ENCODE measurements around the gene MXRA8. TPM values are rescaled to one million over a fixed set of nuclear protein-coding genes. Genes with fewer than 3 reads are reported as not detected.

MXRA8 gene
- total RNA-seq, 1 donor from 2014 or later = 136 TPM

GRCh38 chr1:1338278-1338677 lies 20.1 kb downstream of the MXRA8 start:
- Histone ChIP-seq H3K4me3 (no peak overlapping the region), H3K9me3 (no peaks in the 10 kb centered on the region), H3K36me3 (peaks cover 0 to 33% of the 10 kb centered on the region in 2 donors), H3K27me3 (no peaks in the 10 kb centered on the region), H3K27ac (no peak overlapping the region), H3K4me1 (peaks cover 8% of the 10 kb centered on the region)
- TF ChIP-seq POLR2A (IDR thresholded peaks at IDR 0.05) = no peak
- intact Hi-C loops (cut with DNase I) = no loop called here
- no peak for DNase-seq (ENCODE audit: extremely low spot score in 2 of 2)

- H3K27ac ChIP-seq = no peak overlapping the region
- H3K36me3 ChIP-seq = peaks cover 0 to 33% of the 10 kb centered on the region in 2 donors
- intact Hi-C loops (cut with DNase I) = no loop called here
- no peak overlapping the region for H3K4me3 ChIP-seq
- H3K9me3 ChIP-seq = no peaks in the 10 kb centered on the region
- TF ChIP-seq POLR2A (IDR thresholded peaks at IDR 0.05) (no peak), CTCF (IDR thresholded peaks at IDR 0.05) (no peak), POLR2AphosphoS5 (IDR thresholded peaks at IDR 0.05; ENCODE audit: insufficient read depth in 1 of 2, low read depth in 1 of 2) (no peak)
- H3K27me3 ChIP-seq = no peaks in the 10 kb centered on the region
- no peak for DNase-seq (ENCODE audit: extremely low spot score in 2 of 2)
- H3K4me1 ChIP-seq = peaks cover 13% of the 10 kb centered on the region
These were observed 20.6 kb downstream of the MXRA8 start for GRCh38 chr1:1337793-1338147.

GRCh38 chr1:1336931-1337792 lies 21.2 kb downstream of the MXRA8 start:
- no peak overlapping the region for H3K27ac ChIP-seq
- TF ChIP-seq CTCF (IDR thresholded peaks at IDR 0.05) (no peak), POLR2A (IDR thresholded peaks at IDR 0.05) (no peak), POLR2AphosphoS5 (IDR thresholded peaks at IDR 0.05; ENCODE audit: insufficient read depth in 1 of 2, low read depth in 1 of 2) (no peak)

GRCh38 chr1:1336446-1336845 lies 21.9 kb downstream of the MXRA8 start:
- H3K27ac ChIP-seq = no peak overlapping the region
- TF ChIP-seq POLR2A (IDR thresholded peaks at IDR 0.05) (no peak), CTCF (IDR thresholded peaks at IDR 0.05) (no peak), POLR2AphosphoS5 (IDR thresholded peaks at IDR 0.05; ENCODE audit: insufficient read depth in 1 of 2, low read depth in 1 of 2) (no peak)
- peaks cover 20% of the 10 kb centered on the region for H3K4me1 ChIP-seq
- intact Hi-C loops (cut with DNase I) = no loop called here
- peaks cover 0 to 33% of the 10 kb centered on the region in 2 donors for H3K36me3 ChIP-seq
- no peaks in the 10 kb centered on the region for H3K9me3 ChIP-seq
- H3K27me3 ChIP-seq = no peaks in the 10 kb centered on the region
- no peak for DNase-seq (ENCODE audit: extremely low spot score in 2 of 2)
- no peak overlapping the region for H3K4me3 ChIP-seq

More at GRCh38 chr1:1336931-1337792, 21.2 kb downstream of the MXRA8 start:
- Histone ChIP-seq H3K36me3 (peaks cover 0 to 33% of the 10 kb centered on the region in 2 donors), H3K27me3 (no peaks in the 10 kb centered on the region), H3K4me1 (peaks cover 19% of the 10 kb centered on the region), H3K9me3 (no peaks in the 10 kb centered on the region), H3K4me3 (no peak overlapping the region)
- no peak for DNase-seq (ENCODE audit: extremely low spot score in 2 of 2)
- intact Hi-C loops (cut with DNase I) = no loop called here

- Histone ChIP-seq H3K27ac (no peak overlapping the region), H3K4me1 (peaks cover 26% of the 10 kb centered on the region), H3K27me3 (no peaks in the 10 kb centered on the region), H3K36me3 (peaks cover 0 to 33% of the 10 kb centered on the region in 2 donors), H3K9me3 (no peaks in the 10 kb centered on the region), H3K4me3 (no peak overlapping the region)
- no peak for DNase-seq (ENCODE audit: extremely low spot score in 2 of 2)
- no peak for TF ChIP-seq CTCF (IDR thresholded peaks at IDR 0.05)
- intact Hi-C loops (cut with DNase I) = no loop called here
These were observed 22.5 kb downstream of the MXRA8 start for GRCh38 chr1:1335792-1336248.

All from vagina (tissue), 2 donors.